ENCODE results near the gene WASHC4. TPM values are rescaled to one million over a fixed set of nuclear protein-coding genes. Genes with fewer than 3 reads are reported as not detected.
"Not testable (repeated sequence)": the region's sequence is repeated elsewhere in the genome, so short reads cannot be mapped to it uniquely, and the experiment has no call there.

The WASHC4 gene
- total and polyA plus RNA-seq, 2 experiments from 2014 or later, result 18.5 to 24.1 TPM

GRCh38 chr12:105177208-105177607, 69.7 kb downstream of the WASHC4 start:
- no peak for TF ChIP-seq CTCF (IDR thresholded peaks at IDR 0.05; ENCODE audit: low read depth, low read length)

GRCh38 chr12:105179114-105179513, 71.6 kb downstream of the WASHC4 start:
- not testable (repeated sequence) for H3K4me1 ChIP-seq (ENCODE audit: low read depth); H3K27ac ChIP-seq; H3K4me3 ChIP-seq; DNase-seq (ENCODE audit: low read depth in 1 of 2, low spot score in 1 of 2); H3K9me3 ChIP-seq (ENCODE audit: low read depth); H3K27me3 ChIP-seq
- H3K36me3 ChIP-seq, result peaks cover 16% of the 10 kb centered on the region

More at GRCh38 chr12:105177208-105177607, 69.7 kb downstream of the WASHC4 start:
- no peak overlapping the region for H3K27ac ChIP-seq
- peaks cover 19% of the 10 kb centered on the region for H3K36me3 ChIP-seq
- no peak for DNase-seq (ENCODE audit: low read depth in 1 of 2, low spot score in 1 of 2)
- no peak overlapping the region for H3K4me3 ChIP-seq
- H3K4me1 ChIP-seq (ENCODE audit: low read depth), result no peaks in the 10 kb centered on the region
- H3K9me3 ChIP-seq (ENCODE audit: low read depth), result no peaks in the 10 kb centered on the region
- no peaks in the 10 kb centered on the region for H3K27me3 ChIP-seq

- not testable (repeated sequence) for H3K27me3 ChIP-seq; DNase-seq (ENCODE audit: low read depth in 1 of 2, low spot score in 1 of 2); H3K9me3 ChIP-seq (ENCODE audit: low read depth); H3K4me3 ChIP-seq; H3K27ac ChIP-seq; H3K4me1 ChIP-seq (ENCODE audit: low read depth)
- peaks cover 25% of the 10 kb centered on the region for H3K36me3 ChIP-seq
These were observed 75.9 kb downstream of the WASHC4 start for GRCh38 chr12:105183406-105183805.

- not testable (repeated sequence) for H3K4me3 ChIP-seq; H3K27me3 ChIP-seq; H3K9me3 ChIP-seq (ENCODE audit: low read depth); H3K4me1 ChIP-seq (ENCODE audit: low read depth); DNase-seq (ENCODE audit: low read depth in 1 of 2, low spot score in 1 of 2); H3K27ac ChIP-seq
- peaks cover 25% of the 10 kb centered on the region for H3K36me3 ChIP-seq
These were observed 76.4 kb downstream of the WASHC4 start for GRCh38 chr12:105183976-105184375.

- no peaks in the 10 kb centered on the region for H3K27me3 ChIP-seq
- no peak overlapping the region for H3K27ac ChIP-seq
- H3K4me3 ChIP-seq, result no peak overlapping the region
- peaks cover 47% of the 10 kb centered on the region for H3K36me3 ChIP-seq
- no peaks in the 10 kb centered on the region for H3K4me1 ChIP-seq (ENCODE audit: low read depth)
- no peak for TF ChIP-seq CTCF (IDR thresholded peaks at IDR 0.05; ENCODE audit: low read depth, low read length)
- DNase-seq (ENCODE audit: low read depth in 1 of 2, low spot score in 1 of 2), result no peak
- no peaks in the 10 kb centered on the region for H3K9me3 ChIP-seq (ENCODE audit: low read depth)
These were observed 81.8 kb downstream of the WASHC4 start for GRCh38 chr12:105189293-105189692.

- Histone ChIP-seq H3K9me3 (ENCODE audit: low read depth) (no peaks in the 10 kb centered on the region), H3K4me3 (no peak overlapping the region), H3K4me1 (ENCODE audit: low read depth) (no peaks in the 10 kb centered on the region), H3K36me3 (peaks cover 52% of the 10 kb centered on the region), H3K27ac (no peak overlapping the region), H3K27me3 (no peaks in the 10 kb centered on the region)
- TF ChIP-seq CTCF (IDR thresholded peaks at IDR 0.05; ENCODE audit: low read depth, low read length), result no peak
- no peak for DNase-seq (ENCODE audit: low read depth in 1 of 2, low spot score in 1 of 2)
These were observed 83.0 kb downstream of the WASHC4 start for GRCh38 chr12:105190530-105190929.

- DNase-seq (ENCODE audit: low read depth in 1 of 2, low spot score in 1 of 2), result no peak
- H3K27me3 ChIP-seq, result no peaks in the 10 kb centered on the region
- H3K4me1 ChIP-seq (ENCODE audit: low read depth), result no peaks in the 10 kb centered on the region
- no peak overlapping the region for H3K27ac ChIP-seq
- H3K4me3 ChIP-seq, result no peak overlapping the region
- TF ChIP-seq CTCF (IDR thresholded peaks at IDR 0.05; ENCODE audit: low read depth, low read length), result no peak
- H3K9me3 ChIP-seq (ENCODE audit: low read depth), result no peaks in the 10 kb centered on the region
- H3K36me3 ChIP-seq, result peaks cover 36% of the 10 kb centered on the region
These were observed 85.2 kb downstream of the WASHC4 start for GRCh38 chr12:105192624-105193225.
